GM06990 (cell line): ENCODE data around the gene WNT2B.

Source experiments
- DNase-seq: peaks from one replicate; pipeline ENCODE4 v3.0.0-alpha.2; 2011; ENCODE audit not compliant: insufficient read length; ENCODE audit errors: extremely low read depth
- H3K27me3 ChIP-seq: replicated peaks from 2 replicates; pipeline ENCODE4 v1.6.0; 2011; ENCODE audit warnings: low read length; ENCODE audit not compliant: control insufficient read depth, insufficient read depth
- H3K36me3 ChIP-seq: 2 replicates; pipeline ENCODE4 v1.5.1; 2011; ENCODE audit warnings: low read length; ENCODE audit not compliant: control insufficient read depth, insufficient read depth
- H3K4me3 ChIP-seq: replicated peaks from 2 replicates; pipeline ENCODE4 v1.5.1; 2011; ENCODE audit warnings: low read depth, mild to moderate bottlenecking, control low read depth, low read length
- CTCF ChIP-seq: IDR thresholded peaks from 2 replicates; pipeline ENCODE4 v1.5.1; 2011; ENCODE audit warnings: low read length, control low read depth, mild to moderate bottlenecking, inconsistent platforms; ENCODE audit not compliant: insufficient read depth, poor library complexity, severe bottlenecking

WNT2B gene

GRCh38 chr1:112546076-112546475, 37.3 kb downstream of the WNT2B start:
- no peak overlapping the region for H3K4me3 ChIP-seq
- TF ChIP-seq CTCF, result no peak
- no peaks in the 10 kb centered on the region for H3K36me3 ChIP-seq
- DNase-seq, result no peak
- H3K27me3 ChIP-seq, result no peaks in the 10 kb centered on the region

- Histone ChIP-seq H3K27me3 (no peaks in the 10 kb centered on the region), H3K4me3 (no peak overlapping the region), H3K36me3 (no peaks in the 10 kb centered on the region)
- TF ChIP-seq CTCF, result no peak
- no peak for DNase-seq
Observed at GRCh38 chr1:112548547-112548946, 39.8 kb downstream of the WNT2B start.

- TF ChIP-seq CTCF, result no peak
- no peak overlapping the region for H3K4me3 ChIP-seq
- no peak for DNase-seq
- H3K36me3 ChIP-seq, result no peaks in the 10 kb centered on the region
- no peaks in the 10 kb centered on the region for H3K27me3 ChIP-seq
Observed at GRCh38 chr1:112549590-112549989, 40.8 kb downstream of the WNT2B start.

- TF ChIP-seq CTCF, result no peak
- no peak for DNase-seq
- Histone ChIP-seq H3K27me3 (no peaks in the 10 kb centered on the region), H3K36me3 (no peaks in the 10 kb centered on the region), H3K4me3 (no peak overlapping the region)
Observed at GRCh38 chr1:112554411-112554810, 45.6 kb downstream of the WNT2B start.

- no peak overlapping the region for H3K4me3 ChIP-seq
- no peaks in the 10 kb centered on the region for H3K36me3 ChIP-seq
- peak; percentile 14 for DNase-seq
- TF ChIP-seq CTCF, result no peak
- no peaks in the 10 kb centered on the region for H3K27me3 ChIP-seq
Observed at GRCh38 chr1:112557385-112557784, 48.6 kb downstream of the WNT2B start.

- no peak for TF ChIP-seq CTCF
Observed at GRCh38 chr1:112558634-112559033, 49.9 kb downstream of the WNT2B start.

More at GRCh38 chr1:112558634-112559033, 49.9 kb downstream of the WNT2B start:
- Histone ChIP-seq H3K27me3 (no peaks in the 10 kb centered on the region), H3K36me3 (no peaks in the 10 kb centered on the region), H3K4me3 (no peak overlapping the region)
- no peak for DNase-seq
